ENCODE results near the gene LRRC8D.

Gene LRRC8D

GRCh38 chr1:89949991-89950624, 129.3 kb downstream of the LRRC8D start:
- TF ChIP-seq CTCF (IDR thresholded peaks at IDR 0.05; ENCODE audit: low read depth, low read length), result no peak
- H3K4me3 ChIP-seq (ENCODE audit: low read depth, low read length), result no peak overlapping the region

GRCh38 chr1:89950703-89951102, 129.9 kb downstream of the LRRC8D start:
- TF ChIP-seq CTCF (IDR thresholded peaks at IDR 0.05; ENCODE audit: low read depth, low read length), result no peak
- H3K4me3 ChIP-seq (ENCODE audit: low read depth, low read length), result no peak overlapping the region

GRCh38 chr1:89951766-89952604, 131.2 kb downstream of the LRRC8D start:
- no peak overlapping the region for H3K4me3 ChIP-seq (ENCODE audit: low read depth, low read length)
- no peak for TF ChIP-seq CTCF (IDR thresholded peaks at IDR 0.05; ENCODE audit: low read depth, low read length)

GRCh38 chr1:89952605-89953130, 131.8 kb downstream of the LRRC8D start:
- no peak overlapping the region for H3K4me3 ChIP-seq (ENCODE audit: low read depth, low read length)
- TF ChIP-seq CTCF (IDR thresholded peaks at IDR 0.05; ENCODE audit: low read depth, low read length), result no peak

- no peak for TF ChIP-seq CTCF (IDR thresholded peaks at IDR 0.05; ENCODE audit: low read depth, low read length)
- H3K4me3 ChIP-seq (ENCODE audit: low read depth, low read length), result no peak overlapping the region
Observed at GRCh38 chr1:89953131-89953626, 132.3 kb downstream of the LRRC8D start.

GRCh38 chr1:89953929-89954328, 133.1 kb downstream of the LRRC8D start:
- no peak for TF ChIP-seq CTCF (IDR thresholded peaks at IDR 0.05; ENCODE audit: low read depth, low read length)
- H3K4me3 ChIP-seq (ENCODE audit: low read depth, low read length), result no peak overlapping the region

- no peak overlapping the region for H3K4me3 ChIP-seq (ENCODE audit: low read depth, low read length)
- no peak for TF ChIP-seq CTCF (IDR thresholded peaks at IDR 0.05; ENCODE audit: low read depth, low read length)
Observed at GRCh38 chr1:89954401-89954800, 133.6 kb downstream of the LRRC8D start.
